Measurements from ENCODE around the gene RALGDS. TPM values are rescaled to one million over a fixed set of nuclear protein-coding genes. Genes with fewer than 3 reads are reported as not detected.
A peak's percentile ranks its signal among the peaks of the same experiment; 100 is the strongest.

Gene RALGDS
- total RNA-seq, 2 experiments from 2014 or later = 29.5 to 32.5 TPM

- peaks cover 7% of the 10 kb centered on the region for H3K4me1 Mint-ChIP-seq (ENCODE audit: low read depth)
- no peaks in the 10 kb centered on the region for H3K9me3 Mint-ChIP-seq
- no peak for DNase-seq
- H3K27me3 Mint-ChIP-seq (ENCODE audit: low read depth) = no peaks in the 10 kb centered on the region
- intact Hi-C loops (cut with micrococcal nuclease) = no loop called here
- no peak overlapping the region for H3K27ac Mint-ChIP-seq
- H3K36me3 Mint-ChIP-seq (ENCODE audit: low read depth) = peaks cover 32% of the 10 kb centered on the region
- no peak overlapping the region for H3K4me3 Mint-ChIP-seq
- CTCF ChIA-PET = interaction anchor here (1.5 to 2.0 kb wide), 2 partner anchors 39 to 42 kb away, joined by 6 to 7 read pairs; no protein-coding TSS in a partner anchor
These were observed 15.6 kb downstream of the RALGDS start for GRCh38 chr9:133105461-133105770.

GRCh38 chr9:133104718-133105460, 16.2 kb downstream of the RALGDS start:
- H3K36me3 Mint-ChIP-seq (ENCODE audit: low read depth) = peaks cover 32% of the 10 kb centered on the region
- intact Hi-C loops (cut with micrococcal nuclease) = no loop called here
- DNase-seq = no peak

GRCh38 chr9:133103987-133104505, 17.0 kb downstream of the RALGDS start:
- CTCF ChIA-PET = interaction anchor here (0.6 to 3.5 kb wide), 3 partner anchors 19 to 43 kb away, joined by 3 to 26 read pairs (median 26); no protein-coding TSS in a partner anchor
- intact Hi-C loops (cut with micrococcal nuclease) = loop anchor here (1.0 to 2.0 kb wide), 2 partner anchors 40 to 77 kb away; no protein-coding TSS in a partner anchor
- no peak overlapping the region for H3K27ac Mint-ChIP-seq
- H3K9me3 Mint-ChIP-seq = no peaks in the 10 kb centered on the region
- H3K27me3 Mint-ChIP-seq (ENCODE audit: low read depth) = no peaks in the 10 kb centered on the region
- DNase-seq = peak; percentile 3
- H3K4me3 Mint-ChIP-seq = no peak overlapping the region
- peaks cover 34% of the 10 kb centered on the region for H3K36me3 Mint-ChIP-seq (ENCODE audit: low read depth)
- H3K4me1 Mint-ChIP-seq (ENCODE audit: low read depth) = no peaks in the 10 kb centered on the region

More at GRCh38 chr9:133104718-133105460, 16.2 kb downstream of the RALGDS start:
- CTCF ChIA-PET = interaction anchor here (1.5 to 3.5 kb wide), 2 partner anchors 39 kb away, joined by 7 to 26 read pairs; no protein-coding TSS in a partner anchor
- H3K27me3 Mint-ChIP-seq (ENCODE audit: low read depth) = no peaks in the 10 kb centered on the region
- peaks cover 2% of the 10 kb centered on the region for H3K4me1 Mint-ChIP-seq (ENCODE audit: low read depth)
- no peaks in the 10 kb centered on the region for H3K9me3 Mint-ChIP-seq
- H3K4me3 Mint-ChIP-seq = no peak overlapping the region
- H3K27ac Mint-ChIP-seq = no peak overlapping the region

- H3K4me1 Mint-ChIP-seq (ENCODE audit: low read depth) = no peaks in the 10 kb centered on the region
- CTCF ChIA-PET = interaction anchor here (0.5 to 3.5 kb wide), 8 partner anchors 19 to 79 kb away, joined by 3 to 26 read pairs (median 3); no protein-coding TSS in a partner anchor
- DNase-seq = peak; percentile 62
- H3K27me3 Mint-ChIP-seq (ENCODE audit: low read depth) = no peaks in the 10 kb centered on the region
- H3K27ac Mint-ChIP-seq = peak overlapping the region; percentile 41
- peaks cover 40% of the 10 kb centered on the region for H3K36me3 Mint-ChIP-seq (ENCODE audit: low read depth)
- no peaks in the 10 kb centered on the region for H3K9me3 Mint-ChIP-seq
- intact Hi-C loops (cut with micrococcal nuclease) = loop anchor here (1.0 to 2.0 kb wide), 2 partner anchors 41 to 77 kb away; no protein-coding TSS in a partner anchor
- H3K4me3 Mint-ChIP-seq = no peak overlapping the region
These were observed 17.7 kb downstream of the RALGDS start for GRCh38 chr9:133103183-133103986.

- no peak for DNase-seq
- Mint-ChIP-seq H3K9me3 (no peaks in the 10 kb centered on the region), H3K27me3 (ENCODE audit: low read depth) (no peaks in the 10 kb centered on the region), H3K4me1 (ENCODE audit: low read depth) (no peaks in the 10 kb centered on the region), H3K27ac (no peak overlapping the region), H3K4me3 (no peak overlapping the region), H3K36me3 (ENCODE audit: low read depth) (peaks cover 47% of the 10 kb centered on the region)
- intact Hi-C loops (cut with micrococcal nuclease) = loop anchor here (1.0 to 2.0 kb wide), 2 partner anchors 42 to 78 kb away; no protein-coding TSS in a partner anchor
- CTCF ChIA-PET = interaction anchor here (0.5 to 3.5 kb wide), 11 partner anchors 14 to 230 kb away, joined by 3 to 26 read pairs (median 3); partner anchors contain the start of gene GTF3C5
These were observed 18.6 kb downstream of the RALGDS start for GRCh38 chr9:133102190-133103021.

- no peak overlapping the region for H3K4me3 Mint-ChIP-seq
- no peaks in the 10 kb centered on the region for H3K27me3 Mint-ChIP-seq (ENCODE audit: low read depth)
- CTCF ChIA-PET = interaction anchor here (0.6 to 3.5 kb wide), 7 partner anchors 14 to 231 kb away, joined by 3 to 26 read pairs (median 4); partner anchors contain the start of gene GTF3C5
- DNase-seq = no peak
- intact Hi-C loops (cut with micrococcal nuclease) = loop anchor here (2.0 kb wide), 1 partner anchor 79 kb away; no protein-coding TSS in a partner anchor
- peaks cover 51% of the 10 kb centered on the region for H3K36me3 Mint-ChIP-seq (ENCODE audit: low read depth)
- H3K9me3 Mint-ChIP-seq = peaks cover 2% of the 10 kb centered on the region
- H3K27ac Mint-ChIP-seq = no peak overlapping the region
- H3K4me1 Mint-ChIP-seq (ENCODE audit: low read depth) = no peaks in the 10 kb centered on the region
These were observed 19.5 kb downstream of the RALGDS start for GRCh38 chr9:133101356-133102189.

GRCh38 chr9:133100506-133101355, 20.3 kb downstream of the RALGDS start:
- CTCF ChIA-PET = interaction anchor here (1.1 to 3.5 kb wide), 3 partner anchors 43 to 232 kb away, joined by 3 to 26 read pairs (median 26); no protein-coding TSS in a partner anchor
- Mint-ChIP-seq H3K27ac (no peak overlapping the region), H3K36me3 (ENCODE audit: low read depth) (peaks cover 57% of the 10 kb centered on the region), H3K4me3 (no peak overlapping the region), H3K27me3 (ENCODE audit: low read depth) (no peaks in the 10 kb centered on the region), H3K4me1 (ENCODE audit: low read depth) (no peaks in the 10 kb centered on the region), H3K9me3 (peaks cover 10% of the 10 kb centered on the region)
- intact Hi-C loops (cut with micrococcal nuclease) = no loop called here
- DNase-seq = no peak

GRCh38 chr9:133099726-133100505, 21.1 kb downstream of the RALGDS start:
- intact Hi-C loops (cut with micrococcal nuclease) = no loop called here

GRCh38 chr9:133098871-133099270, 22.2 kb downstream of the RALGDS start:
- no peaks in the 10 kb centered on the region for H3K4me1 Mint-ChIP-seq (ENCODE audit: low read depth)
- no peak overlapping the region for H3K4me3 Mint-ChIP-seq
- intact Hi-C loops (cut with micrococcal nuclease) = no loop called here
- CTCF ChIA-PET = interaction anchor here (1.3 to 2.0 kb wide), 2 partner anchors 45 to 49 kb away, joined by 6 to 7 read pairs; no protein-coding TSS in a partner anchor
- H3K9me3 Mint-ChIP-seq = peaks cover 15% of the 10 kb centered on the region
- H3K27ac Mint-ChIP-seq = no peak overlapping the region
- no peaks in the 10 kb centered on the region for H3K27me3 Mint-ChIP-seq (ENCODE audit: low read depth)
- DNase-seq = no peak
- H3K36me3 Mint-ChIP-seq (ENCODE audit: low read depth) = peaks cover 55% of the 10 kb centered on the region

More at GRCh38 chr9:133099726-133100505, 21.1 kb downstream of the RALGDS start:
- Mint-ChIP-seq H3K27ac (no peak overlapping the region), H3K9me3 (peaks cover 15% of the 10 kb centered on the region), H3K27me3 (ENCODE audit: low read depth) (no peaks in the 10 kb centered on the region), H3K36me3 (ENCODE audit: low read depth) (peaks cover 58% of the 10 kb centered on the region), H3K4me3 (no peak overlapping the region), H3K4me1 (ENCODE audit: low read depth) (no peaks in the 10 kb centered on the region)
- DNase-seq = no peak
- CTCF ChIA-PET = interaction anchor here (0.6 to 2.0 kb wide), 3 partner anchors 44 to 427 kb away, joined by 3 to 7 read pairs (median 6); no protein-coding TSS in a partner anchor
